DMS 273 treated with DMSO at 0.1 percent for 48 hours (cell line): ENCODE data around the gene DTNA.

Experiments used
- DNase-seq: peaks from one replicate; lab custom pipeline; 2025; lab: John Stamatoyannopoulos, UW

DTNA gene

GRCh38 chr18:34859496-34859895, 149.4 kb downstream of the DTNA start:
- DNase-seq = no peak

GRCh38 chr18:34862561-34862960, 152.5 kb downstream of the DTNA start:
- DNase-seq = no peak

- no peak for DNase-seq
Measured at GRCh38 chr18:34863702-34864101, 153.6 kb downstream of the DTNA start.

GRCh38 chr18:34864836-34865497, 154.9 kb downstream of the DTNA start:
- no peak for DNase-seq

- no peak for DNase-seq
Measured at GRCh38 chr18:34866310-34866709, 156.2 kb downstream of the DTNA start.

- no peak for DNase-seq
Measured at GRCh38 chr18:34866739-34867138, 156.6 kb downstream of the DTNA start.

GRCh38 chr18:34867520-34867919, 157.4 kb downstream of the DTNA start:
- peak; percentile 58 for DNase-seq

- no peak for DNase-seq
Measured at GRCh38 chr18:34870555-34871310, 160.6 kb downstream of the DTNA start.

GRCh38 chr18:34871435-34871834, 161.3 kb downstream of the DTNA start:
- DNase-seq = no peak

GRCh38 chr18:34872066-34872465, 162.0 kb downstream of the DTNA start:
- no peak for DNase-seq

- DNase-seq = no peak
Measured at GRCh38 chr18:34873986-34874580, 164.0 kb downstream of the DTNA start.

- DNase-seq = no peak
Measured at GRCh38 chr18:34875150-34875549, 165.1 kb downstream of the DTNA start.

- DNase-seq = no peak
Measured at GRCh38 chr18:34880403-34880802, 170.3 kb downstream of the DTNA start.

- no peak for DNase-seq
Measured at GRCh38 chr18:34880882-34881834, 171.1 kb downstream of the DTNA start.

GRCh38 chr18:34884436-34884835, 174.3 kb downstream of the DTNA start:
- DNase-seq = no peak

- no peak for DNase-seq
Measured at GRCh38 chr18:34886177-34886576, 176.1 kb downstream of the DTNA start.

GRCh38 chr18:34887881-34888580, 177.9 kb downstream of the DTNA start:
- no peak for DNase-seq

- DNase-seq = no peak
Measured at GRCh38 chr18:34890486-34891085, 180.5 kb downstream of the DTNA start.

- no peak for DNase-seq
Measured at GRCh38 chr18:34892379-34892778, 182.3 kb downstream of the DTNA start.

- DNase-seq = no peak
Measured at GRCh38 chr18:34893239-34893638, 183.1 kb downstream of the DTNA start.

- no peak for DNase-seq
Measured at GRCh38 chr18:34901299-34901698, 191.2 kb downstream of the DTNA start.
